NB4 (cell line): Measurements from ENCODE around the gene HTRA1.

ENCODE experiments used
- POLR2A ChIP-seq: IDR thresholded peaks from 2 replicates; pipeline ENCODE4 v1.6.1; 2011; ENCODE audit warnings: mild to moderate bottlenecking; ENCODE audit not compliant: insufficient read length; ENCODE audit errors: extremely low read depth
- TF ChIP-seq, protein P1 (sequence below): IDR thresholded peaks from one replicate; pipeline ENCODE4 v1.5.1; 2012; ENCODE audit warnings: low read depth, low read length

DNA sequence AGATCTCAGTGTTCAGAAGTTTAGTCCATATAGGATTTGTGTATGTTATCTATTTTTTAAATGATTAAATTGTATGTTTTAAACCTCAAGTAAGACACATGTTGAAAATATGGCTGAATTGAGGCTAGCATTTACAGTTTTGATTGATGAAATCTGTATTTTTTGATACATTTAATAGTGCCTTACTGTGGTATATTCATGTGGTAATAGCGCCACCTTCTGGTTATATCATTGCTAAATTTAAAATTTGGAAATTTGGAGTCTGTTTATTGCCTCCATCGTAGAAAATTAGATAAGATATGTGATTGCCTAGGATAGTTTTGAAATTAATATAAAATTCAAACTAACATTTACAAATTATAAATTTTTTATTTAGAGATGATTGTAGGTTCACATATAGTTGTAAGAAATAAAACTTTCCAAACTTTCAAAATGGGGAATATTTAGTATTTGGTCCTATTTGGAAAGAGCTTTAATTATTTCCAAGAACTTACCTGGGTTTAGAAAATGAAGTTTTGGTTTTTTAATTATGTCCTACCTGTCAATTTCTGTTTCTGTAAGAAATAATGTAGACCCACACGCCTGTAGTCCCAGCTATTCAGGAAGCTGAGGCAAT lies 26.0 kb upstream of the HTRA1 start:
- TF ChIP-seq, protein P1, sequence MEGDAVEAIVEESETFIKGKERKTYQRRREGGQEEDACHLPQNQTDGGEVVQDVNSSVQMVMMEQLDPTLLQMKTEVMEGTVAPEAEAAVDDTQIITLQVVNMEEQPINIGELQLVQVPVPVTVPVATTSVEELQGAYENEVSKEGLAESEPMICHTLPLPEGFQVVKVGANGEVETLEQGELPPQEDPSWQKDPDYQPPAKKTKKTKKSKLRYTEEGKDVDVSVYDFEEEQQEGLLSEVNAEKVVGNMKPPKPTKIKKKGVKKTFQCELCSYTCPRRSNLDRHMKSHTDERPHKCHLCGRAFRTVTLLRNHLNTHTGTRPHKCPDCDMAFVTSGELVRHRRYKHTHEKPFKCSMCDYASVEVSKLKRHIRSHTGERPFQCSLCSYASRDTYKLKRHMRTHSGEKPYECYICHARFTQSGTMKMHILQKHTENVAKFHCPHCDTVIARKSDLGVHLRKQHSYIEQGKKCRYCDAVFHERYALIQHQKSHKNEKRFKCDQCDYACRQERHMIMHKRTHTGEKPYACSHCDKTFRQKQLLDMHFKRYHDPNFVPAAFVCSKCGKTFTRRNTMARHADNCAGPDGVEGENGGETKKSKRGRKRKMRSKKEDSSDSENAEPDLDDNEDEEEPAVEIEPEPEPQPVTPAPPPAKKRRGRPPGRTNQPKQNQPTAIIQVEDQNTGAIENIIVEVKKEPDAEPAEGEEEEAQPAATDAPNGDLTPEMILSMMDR: peak; percentile 16
- no peak for TF ChIP-seq POLR2A
